Measurements from ENCODE around the gene MCHR1. TPM values are rescaled to one million over a fixed set of nuclear protein-coding genes. Genes with fewer than 3 reads are reported as not detected.

MCHR1 gene, protein sequence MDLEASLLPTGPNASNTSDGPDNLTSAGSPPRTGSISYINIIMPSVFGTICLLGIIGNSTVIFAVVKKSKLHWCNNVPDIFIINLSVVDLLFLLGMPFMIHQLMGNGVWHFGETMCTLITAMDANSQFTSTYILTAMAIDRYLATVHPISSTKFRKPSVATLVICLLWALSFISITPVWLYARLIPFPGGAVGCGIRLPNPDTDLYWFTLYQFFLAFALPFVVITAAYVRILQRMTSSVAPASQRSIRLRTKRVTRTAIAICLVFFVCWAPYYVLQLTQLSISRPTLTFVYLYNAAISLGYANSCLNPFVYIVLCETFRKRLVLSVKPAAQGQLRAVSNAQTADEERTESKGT
- 0.13 TPM in 1 of 2 replicates, not detected in the other for total RNA-seq

GRCh38 chr22:40679249-40679963 is at the start of gene MCHR1:
Gene MCHR1 (plus strand): TSS chr22:40679484. CDS start chr22:40679653, 169 bp downstream.

DNA sequence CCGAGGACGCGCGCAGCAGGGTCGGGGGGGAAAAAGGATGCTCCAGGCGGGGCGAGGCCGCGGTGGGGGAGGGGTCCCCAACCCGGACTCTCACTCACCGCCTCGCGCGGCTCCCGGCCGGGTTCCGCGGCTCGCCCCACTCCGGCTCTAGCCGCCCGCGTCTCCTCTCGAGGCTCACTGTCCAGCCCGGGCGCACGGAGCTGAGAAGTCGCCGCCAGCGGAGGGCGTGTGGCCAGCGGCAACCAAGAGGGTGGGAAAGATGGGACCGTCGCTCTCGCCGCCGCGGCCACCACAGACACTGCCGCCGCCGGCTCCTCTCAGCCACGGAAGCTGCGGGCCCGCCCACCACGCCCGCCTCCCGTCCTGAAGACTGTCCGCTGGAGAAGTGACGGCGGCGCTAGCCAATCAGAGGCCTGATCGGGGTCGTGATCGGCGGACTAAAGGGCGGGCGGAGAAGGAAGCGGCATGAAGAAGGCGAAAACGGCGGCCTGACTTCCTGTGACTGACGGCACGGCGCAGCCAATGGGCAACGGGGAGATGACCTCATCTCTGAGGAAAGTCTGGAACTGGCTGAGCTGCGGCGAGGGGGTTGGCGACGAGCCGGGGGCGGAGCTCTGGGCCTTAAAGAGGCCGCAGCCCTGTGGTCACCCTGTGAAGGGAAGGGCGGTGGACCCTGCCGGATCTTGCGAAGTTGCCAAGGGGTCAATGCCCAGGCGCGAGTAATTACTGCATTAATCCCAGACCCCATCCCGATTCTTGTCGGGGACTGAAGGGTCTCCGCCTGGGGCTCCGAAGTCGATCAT is 42.7 kb upstream of the MCHR1 start, which contains the start of gene MRTFA:
Gene MRTFA, minus strand, starts transcription at position 340 of the 803 bp plus-strand sequence.

Other genes with a start within 250 kb of the MCHR1 start
- 65.2 and 68.4 TPM in 2 replicates for gene MRTFA, start 42.8 kb upstream of the MCHR1 start, total RNA-seq
- 14.2 and 18.5 TPM in 2 replicates for gene SLC25A17, start 139.9 kb downstream of the MCHR1 start, total RNA-seq
- 117 and 140 TPM in 2 replicates for gene ST13, start 177.2 kb downstream of the MCHR1 start, total RNA-seq
- gene XPNPEP3, start 177.7 kb downstream of the MCHR1 start, total RNA-seq: 7.4 and 19.3 TPM in 2 replicates
- gene DNAJB7, start 182.6 kb downstream of the MCHR1 start, total RNA-seq: not detected in 2 replicates

All from epithelial cell of alveolus of lung (primary cell).